K562 (cell line): ENCODE data around the gene FAM200A. TPM values are rescaled to one million over a fixed set of nuclear protein-coding genes. Genes with fewer than 3 reads are reported as not detected.

Source experiments
- CBX3 ChIP-seq, 2 experiments: IDR thresholded peaks; 1 replicate in 1 of 2; 2 replicates in 1 of 2; pipeline ENCODE4 v1.6.1; 2012; ENCODE audit warnings: inconsistent platforms in 2 of 2, low read length in 2 of 2, borderline replicate concordance in 1 of 2, control low read depth in 1 of 2
- CREB1 ChIP-seq, 2 experiments: sonication (generic) in 1 of 2; formaldehyde crosslinking in 1 of 2; IDR thresholded peaks; 2 replicates each; pipeline versions ENCODE4 v1.6.1 to v1.8.0; 2012 to 2022; ENCODE audit warnings: inconsistent platforms in 1 of 2, mild to moderate bottlenecking in 1 of 2, missing genetic modification reagents in 1 of 2, moderate library complexity in 1 of 2
- FIP1L1 ChIP-seq: fragments of 200-400 bp; formaldehyde crosslinking; IDR thresholded peaks from 2 replicates; pipeline ENCODE4 v1.6.1; 2018; ENCODE audit warnings: mild to moderate bottlenecking, low read depth, low read length; ENCODE audit not compliant: poor library complexity, severe bottlenecking
- FOXP4 ChIP-seq: sonication (generic); formaldehyde crosslinking; IDR thresholded peaks from 2 replicates; pipeline ENCODE4 v1.8.0; 2022; ENCODE audit warnings: mild to moderate bottlenecking, missing genetic modification reagents, borderline replicate concordance
- JUND ChIP-seq, 2 experiments: IDR thresholded peaks; 2 replicates in 1 of 2; 3 replicates in 1 of 2; pipeline ENCODE4 v1.6.1; 2011; ENCODE audit warnings: borderline replicate concordance in 2 of 2, low read depth in 2 of 2, low read length in 2 of 2, improper control_type of control experiment in 1 of 2, missing biosample characterization in 1 of 2, missing genetic modification characterization in 1 of 2, missing genetic modification reagents in 1 of 2
- L3MBTL2 ChIP-seq: fragments of 450-650 bp; IDR thresholded peaks from 2 replicates; pipeline ENCODE4 v1.6.1; 2016; ENCODE audit warnings: mild to moderate bottlenecking, moderate library complexity
- PHB2 ChIP-seq: fragments of 450-650 bp; IDR thresholded peaks from 2 replicates; pipeline ENCODE4 v1.6.1; 2017; ENCODE audit warnings: low read depth
- SIX5 ChIP-seq, 2 experiments: IDR thresholded peaks; 2 replicates each; pipeline ENCODE4 v1.6.1; 2011; ENCODE audit warnings: low read length in 2 of 2, borderline replicate concordance in 1 of 2, low read depth in 1 of 2, mild to moderate bottlenecking in 1 of 2, moderate library complexity in 1 of 2; ENCODE audit not compliant: insufficient read depth in 1 of 2
- SP2 ChIP-seq: IDR thresholded peaks from 2 replicates; pipeline ENCODE4 v1.6.1; 2011; ENCODE audit warnings: mild to moderate bottlenecking, low read depth, low read length, moderate library complexity; ENCODE audit not compliant: poor library complexity, severe bottlenecking; ENCODE audit errors: extremely low read depth
- SUPT5H ChIP-seq: fragments of 450-650 bp; IDR thresholded peaks from 2 replicates; pipeline ENCODE4 v1.6.1; 2016
- THRA ChIP-seq: fragments of 450-650 bp; IDR thresholded peaks from 2 replicates; pipeline ENCODE4 v1.6.1; 2017; ENCODE audit warnings: mild to moderate bottlenecking, moderate library complexity
- TOE1 ChIP-seq, 2 experiments: fragments of 450-650 bp in 1 of 2; sonication (generic) in 1 of 2; formaldehyde crosslinking in 1 of 2; IDR thresholded peaks; 2 replicates each; pipeline versions ENCODE4 v1.7.1 to v1.8.0; 2016 to 2022; ENCODE audit warnings: borderline replicate concordance in 2 of 2, mild to moderate bottlenecking in 2 of 2, antibody characterized with exemption in 1 of 2, inconsistent platforms in 1 of 2, low read depth in 1 of 2, missing genetic modification reagents in 1 of 2, moderate library complexity in 1 of 2
- XRCC5 ChIP-seq: fragments of 200-400 bp; formaldehyde crosslinking; IDR thresholded peaks from 2 replicates; pipeline ENCODE4 v1.6.1; 2017; ENCODE audit warnings: low read depth, mild to moderate bottlenecking, low read length
- ZBTB11 ChIP-seq, 3 experiments: fragments of 200-800 bp in 1 of 3; fragments of 250-450 bp in 1 of 3; fragments of 450-650 bp in 1 of 3; sonication (Bioruptor Pico) in 1 of 3; sonication (Bioruptor generic) in 1 of 3; formaldehyde crosslinking in 1 of 3; IDR thresholded peaks; 2 replicates each; pipeline versions ENCODE4 v1.6.1 to v1.8.0; 2016 to 2022; ENCODE audit warnings: mild to moderate bottlenecking in 2 of 3, missing genetic modification characterization in 2 of 3, missing compliant biosample characterization in 1 of 3, moderate library complexity in 1 of 3
- ZNF134 ChIP-seq: fragments of 250-450 bp; sonication (Bioruptor Pico); conservative IDR thresholded peaks from 2 replicates; pipeline ENCODE4 v1.4.0; 2020
- ZNF197 ChIP-seq: fragments of 200-800 bp; sonication (Bioruptor generic); IDR thresholded peaks from 2 replicates; pipeline ENCODE4 v1.6.1; 2016; ENCODE audit warnings: low read depth, missing genetic modification characterization, missing compliant biosample characterization
- ZNF3 ChIP-seq: fragments of 250-450 bp; sonication (Bioruptor Pico); IDR thresholded peaks from 2 replicates; pipeline ENCODE4 v1.5.0; 2021; ENCODE audit warnings: mild to moderate bottlenecking, moderate library complexity
- polyA plus RNA-seq, 8 experiments: library from polyadenylated mRNA; depleted of rRNA in 4 of 8; stranded (reverse) in 5 of 8; unstranded in 3 of 8; fragments of >200 nt; fragmentation: Nextera tagmentation in 2 of 8; fragmentation: Illumina TruSeq in 1 of 8; extraction: Ambion mirVana in 2 of 8; extraction: Trizol in 1 of 8; gene quantifications; 2 replicates each; pipeline versions ENCODE4 v1.2.1 to v1.2.3, GENCODE V29; 2011 to 2014; ENCODE audit warnings: inconsistent platforms in 1 of 8, missing spikeins in 1 of 8
- total RNA-seq, 7 experiments: library from RNA; depleted of rRNA in 6 of 7; stranded (reverse); fragments of >200 nt in 6 of 7; fragmentation: Illumina TruSeq in 2 of 7; extraction: Trizol in 2 of 7; gene quantifications; 2 replicates each; pipeline versions ENCODE4 v1.2.1 to v1.2.3, GENCODE V29; 2011 to 2021; ENCODE audit warnings: low replicate concordance in 1 of 7

FAM200A gene
- total and polyA plus RNA-seq, 9 of the 15 experiments (the other 6 are each of a cell fraction or from before 2014, with no cell fraction given): 3.3 to 11.2 (median 8.3) TPM

GRCh38 chr7:99551767-99552463 lies at the start of gene FAM200A (continued):
- TF ChIP-seq XRCC5 (peak; percentile 86; the same call in 1 of the 2 replicates), ZBTB11 (CRISPR knock-in tag; IDR thresholded peaks at IDR 0.05) (peak in 2 of 3 experiments; percentile 46 to 69; a peak in 2 of 6 replicates), FOXP4 (CRISPR knock-in tag) (0 out of 2 replicates have a peak, but pooled peaks have one; percentile 64), SIX5 (IDR thresholded peaks at IDR 0.05; ENCODE audit: borderline replicate concordance in 1 of 2, insufficient read depth in 1 of 2, low read depth in 1 of 2, low read length in 2 of 2) (peak; percentile 7 to 48; a peak in 2 of 4 replicates), CREB1 (IDR thresholded peaks at IDR 0.05) (peak; percentile 99), CREB1 (CRISPR knock-in tag; IDR thresholded peaks at IDR 0.05) (peak; percentile 97), SUPT5H (peak; percentile 94), ZNF197 (CRISPR knock-in tag) (no peak), CBX3 (IDR thresholded peaks at IDR 0.05; ENCODE audit: borderline replicate concordance in 1 of 2, low read length in 2 of 2) (peak in 1 of 2 experiments; percentile 89; a peak in 1 of 3 replicates), SP2 (peak; percentile 98), FIP1L1 (no peak), ZNF134 (CRISPR knock-in tag) (no peak), JUND (IDR thresholded peaks at IDR 0.05; ENCODE audit: borderline replicate concordance, low read depth, low read length) (peak; percentile 64; the same call in 1 of the 2 replicates), JUND (tag; IDR thresholded peaks at IDR 0.05; ENCODE audit: borderline replicate concordance, low read depth, low read length) (no peak; the same call in 2 of the 3 replicates), ZNF3 (CRISPR knock-in tag) (no peak), TOE1 (IDR thresholded peaks at IDR 0.05; ENCODE audit: borderline replicate concordance) (0 out of 2 replicates have a peak, but pooled peaks have one; percentile 39), TOE1 (CRISPR knock-in tag; IDR thresholded peaks at IDR 0.05; ENCODE audit: borderline replicate concordance, low read depth) (no peak), THRA (no peak), PHB2 (0 out of 2 replicates have a peak, but pooled peaks have one; percentile 7), L3MBTL2 (peak; percentile 67)
